Type B pancreatic cell (in vitro differentiated cells): ENCODE data around the gene BTN3A1. TPM values are rescaled to one million over a fixed set of nuclear protein-coding genes. Genes with fewer than 3 reads are reported as not detected.

ENCODE experiments used
- DNase-seq: peaks from one replicate; pipeline ENCODE4 v3.0.0; 2021; ENCODE audit warnings: mixed read lengths; ENCODE audit not compliant: unreplicated experiment; ENCODE audit errors: extremely low spot score
- H3K27ac Mint-ChIP-seq: 2 replicates; pipeline ENCODE4 v1.8.0; 2021; ENCODE audit warnings: mild to moderate bottlenecking, mixed read lengths
- H3K27me3 Mint-ChIP-seq: 2 replicates; pipeline ENCODE4 v1.8.0; 2021; ENCODE audit warnings: mixed read lengths
- H3K36me3 Mint-ChIP-seq: 2 replicates; pipeline ENCODE4 v1.8.0; 2021; ENCODE audit warnings: mixed read lengths
- H3K4me1 Mint-ChIP-seq: one replicate; pipeline ENCODE4 v1.8.0; 2021; ENCODE audit warnings: mixed read lengths; ENCODE audit not compliant: unreplicated experiment
- H3K4me3 Mint-ChIP-seq: 2 replicates; pipeline ENCODE4 v1.8.0; 2021; ENCODE audit warnings: mild to moderate bottlenecking, mixed read lengths
- H3K9me3 Mint-ChIP-seq: 2 replicates; pipeline ENCODE4 v1.8.0; 2021; ENCODE audit warnings: mixed read lengths
- total RNA-seq: library from RNA; stranded (reverse); gene quantifications from 2 replicates; pipeline ENCODE4 v1.2.1, GENCODE V29; 2021; ENCODE audit warnings: low replicate concordance
- TF ChIP-seq, protein P1 (sequence below): fragments of 200-600 bp; sonication (generic); conservative IDR thresholded peaks from 2 replicates; pipeline ENCODE4 v1.5.0; 2021; ENCODE audit warnings: antibody characterized with exemption, mild to moderate bottlenecking

BTN3A1 gene
- total RNA-seq, 1 donor from 2014 or later, result 19.6 TPM

DNA sequence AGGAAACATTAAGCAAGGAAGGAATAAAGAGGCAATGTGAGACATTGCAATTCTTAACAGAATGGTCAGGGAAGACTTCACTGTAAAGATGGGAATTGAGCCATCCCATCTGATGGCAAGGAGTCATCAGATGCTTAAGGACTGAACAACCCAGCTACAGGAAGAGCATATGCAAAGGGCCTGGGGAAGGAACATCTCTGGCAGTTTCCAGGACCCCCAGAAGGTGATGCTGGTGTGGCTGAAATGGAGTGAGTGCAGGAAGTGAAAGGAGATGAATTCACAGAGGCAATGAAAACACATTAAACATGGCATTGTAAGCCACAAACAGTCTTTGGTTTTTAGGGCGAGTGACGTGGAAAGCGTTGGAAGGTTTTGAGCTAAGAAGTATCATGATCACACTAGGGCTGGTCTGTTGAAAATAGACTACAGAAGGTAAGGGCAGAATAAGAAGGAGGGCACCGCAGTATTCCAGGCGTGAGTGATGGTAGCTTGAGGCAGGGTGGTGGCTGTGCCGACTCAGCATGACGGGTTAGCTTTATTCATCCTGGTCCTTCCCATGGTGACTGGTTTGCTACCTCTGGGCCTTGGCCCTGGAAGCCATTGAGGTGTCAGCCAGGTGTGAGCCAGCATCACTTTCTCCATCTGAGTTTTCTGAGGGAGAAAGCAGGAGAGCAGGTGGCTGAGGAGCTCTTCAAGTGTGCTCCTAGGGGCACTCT, 62.5 kb downstream of the BTN3A1 start:
- Mint-ChIP-seq H3K4me1 (peaks cover 10% of the 10 kb centered on the region), H3K27me3 (no peaks in the 10 kb centered on the region), H3K9me3 (no peaks in the 10 kb centered on the region), H3K36me3 (peaks cover 76% of the 10 kb centered on the region), H3K4me3 (no peak overlapping the region), H3K27ac (no peak overlapping the region)
- DNase-seq, result no peak
- TF ChIP-seq, protein P1, sequence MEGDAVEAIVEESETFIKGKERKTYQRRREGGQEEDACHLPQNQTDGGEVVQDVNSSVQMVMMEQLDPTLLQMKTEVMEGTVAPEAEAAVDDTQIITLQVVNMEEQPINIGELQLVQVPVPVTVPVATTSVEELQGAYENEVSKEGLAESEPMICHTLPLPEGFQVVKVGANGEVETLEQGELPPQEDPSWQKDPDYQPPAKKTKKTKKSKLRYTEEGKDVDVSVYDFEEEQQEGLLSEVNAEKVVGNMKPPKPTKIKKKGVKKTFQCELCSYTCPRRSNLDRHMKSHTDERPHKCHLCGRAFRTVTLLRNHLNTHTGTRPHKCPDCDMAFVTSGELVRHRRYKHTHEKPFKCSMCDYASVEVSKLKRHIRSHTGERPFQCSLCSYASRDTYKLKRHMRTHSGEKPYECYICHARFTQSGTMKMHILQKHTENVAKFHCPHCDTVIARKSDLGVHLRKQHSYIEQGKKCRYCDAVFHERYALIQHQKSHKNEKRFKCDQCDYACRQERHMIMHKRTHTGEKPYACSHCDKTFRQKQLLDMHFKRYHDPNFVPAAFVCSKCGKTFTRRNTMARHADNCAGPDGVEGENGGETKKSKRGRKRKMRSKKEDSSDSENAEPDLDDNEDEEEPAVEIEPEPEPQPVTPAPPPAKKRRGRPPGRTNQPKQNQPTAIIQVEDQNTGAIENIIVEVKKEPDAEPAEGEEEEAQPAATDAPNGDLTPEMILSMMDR, result no peak

Other genes with a start within 250 kb of the BTN3A1 start
- 13.1 and 16.4 TPM in 2 replicates for gene BTN3A2, start 37.1 kb upstream of the BTN3A1 start, total RNA-seq
- 8.7 and 21.6 TPM in 2 replicates for gene BTN2A2, start 19.2 kb upstream of the BTN3A1 start, total RNA-seq
- gene BTN3A3, start 38.2 kb downstream of the BTN3A1 start, total RNA-seq, result 3.8 and 8.7 TPM in 2 replicates
- 18.6 and 23.8 TPM in 2 replicates for gene BTN2A1, start 55.7 kb downstream of the BTN3A1 start, total RNA-seq
- gene BTN1A1, start 98.0 kb downstream of the BTN3A1 start, total RNA-seq, result 0.36 and 1.3 TPM in 2 replicates
- 31.7 and 37.6 TPM in 2 replicates for gene HMGN4, start 136.1 kb downstream of the BTN3A1 start, total RNA-seq
- gene ABT1, start 194.7 kb downstream of the BTN3A1 start, total RNA-seq, result 21.4 and 23.9 TPM in 2 replicates